NK-92 treated with Interleukin-12 subunit alpha and Interleukin-12 subunit beta, amount 100 ng/mL, for 24 hours (cell line): ENCODE results near the gene CHST11.

Experiments
- DNase-seq: peaks from one replicate; lab custom pipeline; 2025; lab: John Stamatoyannopoulos, UW

CHST11 gene

GRCh38 chr12:104433061-104433460 lies 23.7 kb upstream of the CHST11 start:
- no peak for DNase-seq

GRCh38 chr12:104434129-104434528 lies 22.6 kb upstream of the CHST11 start:
- no peak for DNase-seq

GRCh38 chr12:104435175-104435574 lies 21.6 kb upstream of the CHST11 start:
- DNase-seq, result no peak

- DNase-seq, result no peak
Measured at GRCh38 chr12:104435765-104436164, 21.0 kb upstream of the CHST11 start.

- no peak for DNase-seq
Measured at GRCh38 chr12:104436790-104437189, 20.0 kb upstream of the CHST11 start.

GRCh38 chr12:104438134-104438533 lies 18.6 kb upstream of the CHST11 start:
- DNase-seq, result no peak

GRCh38 chr12:104439137-104439536 lies 17.6 kb upstream of the CHST11 start:
- DNase-seq, result no peak

GRCh38 chr12:104443008-104443407 lies 13.7 kb upstream of the CHST11 start:
- no peak for DNase-seq

GRCh38 chr12:104446646-104447421 lies 9.9 kb upstream of the CHST11 start:
- DNase-seq, result no peak

GRCh38 chr12:104448031-104448430 lies 8.7 kb upstream of the CHST11 start:
- no peak for DNase-seq

GRCh38 chr12:104448451-104448850 lies 8.3 kb upstream of the CHST11 start:
- DNase-seq, result no peak

GRCh38 chr12:104450700-104451099 lies 6.0 kb upstream of the CHST11 start:
- DNase-seq, result no peak

GRCh38 chr12:104452087-104452486 lies 4.7 kb upstream of the CHST11 start:
- DNase-seq, result no peak

GRCh38 chr12:104453133-104453532 lies 3.6 kb upstream of the CHST11 start:
- DNase-seq, result no peak

- no peak for DNase-seq
Measured at GRCh38 chr12:104454997-104455396, 1.8 kb upstream of the CHST11 start.

- no peak for DNase-seq
Measured at GRCh38 chr12:104455578-104456416, 951 bp upstream of the CHST11 start.

- peak; percentile 42 for DNase-seq
Measured at GRCh38 chr12:104456950-104457745, 400 bp downstream of the CHST11 start.

GRCh38 chr12:104457746-104458693 lies 1.3 kb downstream of the CHST11 start:
- peak; percentile 55 for DNase-seq

GRCh38 chr12:104458694-104459367 lies 2.1 kb downstream of the CHST11 start:
- DNase-seq, result peak; percentile 19

- DNase-seq, result no peak
Measured at GRCh38 chr12:104459368-104459909, 2.7 kb downstream of the CHST11 start.
